Measurements from ENCODE around the gene GNPNAT1. TPM values are rescaled to one million over a fixed set of nuclear protein-coding genes. Genes with fewer than 3 reads are reported as not detected.
"Not testable (repeated sequence)": the region's sequence is repeated elsewhere in the genome, so short reads cannot be mapped to it uniquely, and the experiment has no call there.

GNPNAT1 gene
- total and polyA plus RNA-seq, 9 donors, result 9.6 to 19.4 (median 14.7) TPM

GRCh38 chr14:52730709-52731111 is 60.7 kb downstream of the GNPNAT1 start:
- H3K9me3 ChIP-seq (replicated peaks; ENCODE audit: control insufficient read depth, low read depth, low read length), result no peaks in the 10 kb centered on the region
- H3K4me3 ChIP-seq (ENCODE audit: low read length), result peak overlapping the region; percentile 63
- 0% methylated on average over 4 of the region's 11 CpGs for WGBS (ENCODE audit: insufficient coverage)
- H3K27me3 ChIP-seq (ENCODE audit: control insufficient read depth, insufficient read depth, low read length), result no peaks in the 10 kb centered on the region
- H3K4me1 ChIP-seq (ENCODE audit: control insufficient read depth, insufficient read depth, low read length), result peaks cover 2% of the 10 kb centered on the region
- peak overlapping the region; percentile 87 for H3K27ac ChIP-seq (ENCODE audit: low read length)
- peak; percentile 53 for DNase-seq
- H3K36me3 ChIP-seq (ENCODE audit: control insufficient read depth, insufficient read depth, low read length), result peaks cover 20% of the 10 kb centered on the region

GRCh38 chr14:52729925-52730708 is 61.3 kb downstream of the GNPNAT1 start, which contains the start of gene STYX:
Gene STYX (plus strand): TSS chr14:52730166. CDS start chr14:52730475, 309 bp downstream.
- no peaks in the 10 kb centered on the region for H3K27me3 ChIP-seq (ENCODE audit: control insufficient read depth, insufficient read depth, low read length)
- peaks cover 2% of the 10 kb centered on the region for H3K4me1 ChIP-seq (ENCODE audit: control insufficient read depth, insufficient read depth, low read length)
- under 1% methylated on average over 63 of the region's 72 CpGs for WGBS (ENCODE audit: insufficient coverage)
- DNase-seq, result peak; percentile 99
- peak within 1 kb of the TSS; percentile 63 for H3K4me3 ChIP-seq (ENCODE audit: low read length)
- H3K9me3 ChIP-seq (replicated peaks; ENCODE audit: control insufficient read depth, low read depth, low read length), result no peaks in the 10 kb centered on the region
- peak within 1 kb of the TSS; percentile 87 for H3K27ac ChIP-seq (ENCODE audit: low read length)
- H3K36me3 ChIP-seq (ENCODE audit: control insufficient read depth, insufficient read depth, low read length), result peaks cover 24% of the 10 kb centered on the region

- H3K36me3 ChIP-seq (ENCODE audit: control insufficient read depth, insufficient read depth, low read length), result peaks cover 27% of the 10 kb centered on the region
- DNase-seq, result no peak
- H3K4me1 ChIP-seq (ENCODE audit: control insufficient read depth, insufficient read depth, low read length), result peaks cover 2% of the 10 kb centered on the region
- 0% methylated on average over 1 of the region's 8 CpGs for WGBS (ENCODE audit: insufficient coverage)
- H3K4me3 ChIP-seq (ENCODE audit: low read length), result peak overlapping the region; percentile 33
- no peaks in the 10 kb centered on the region for H3K9me3 ChIP-seq (replicated peaks; ENCODE audit: control insufficient read depth, low read depth, low read length)
- H3K27me3 ChIP-seq (ENCODE audit: control insufficient read depth, insufficient read depth, low read length), result no peaks in the 10 kb centered on the region
- H3K27ac ChIP-seq (ENCODE audit: low read length), result peak overlapping the region; percentile 85
Observed at GRCh38 chr14:52729585-52729924, 61.9 kb downstream of the GNPNAT1 start.

GRCh38 chr14:52729035-52729434 is 62.4 kb downstream of the GNPNAT1 start:
- H3K9me3 ChIP-seq (replicated peaks; ENCODE audit: control insufficient read depth, low read depth, low read length); H3K27me3 ChIP-seq (ENCODE audit: control insufficient read depth, insufficient read depth, low read length); DNase-seq; H3K4me1 ChIP-seq (ENCODE audit: control insufficient read depth, insufficient read depth, low read length); H3K4me3 ChIP-seq (ENCODE audit: low read length); H3K27ac ChIP-seq (ENCODE audit: low read length): not testable (repeated sequence)
- WGBS (ENCODE audit: insufficient coverage), result 82% methylated on average over 12 of the region's 15 CpGs
- H3K36me3 ChIP-seq (ENCODE audit: control insufficient read depth, insufficient read depth, low read length), result peaks cover 27% of the 10 kb centered on the region

- H3K4me3 ChIP-seq (ENCODE audit: low read length); H3K4me1 ChIP-seq (ENCODE audit: control insufficient read depth, insufficient read depth, low read length); H3K27me3 ChIP-seq (ENCODE audit: control insufficient read depth, insufficient read depth, low read length); H3K9me3 ChIP-seq (replicated peaks; ENCODE audit: control insufficient read depth, low read depth, low read length); H3K27ac ChIP-seq (ENCODE audit: low read length); DNase-seq: not testable (repeated sequence)
- peaks cover 21% of the 10 kb centered on the region for H3K36me3 ChIP-seq (ENCODE audit: control insufficient read depth, insufficient read depth, low read length)
- WGBS (ENCODE audit: insufficient coverage), result no CpG with 5 or more reads among the region's 2 CpGs
Observed at GRCh38 chr14:52727509-52727908, 63.9 kb downstream of the GNPNAT1 start.

Other genes starting within 250 kb of the GNPNAT1 start
- 5.8 TPM for gene TXNDC16, start 239.1 kb downstream of the GNPNAT1 start, total RNA-seq
- gene TXNDC16, start 239.1 kb downstream of the GNPNAT1 start, polyA plus RNA-seq (ENCODE audit: insufficient read depth in 1 of 8, insufficient read length in 8 of 8, low replicate concordance in 1 of 8), result 1 to 10 TPM; 4.9 to 9.4 (median 6.7) TPM
- 1.8 TPM for gene GPR137C, start 238.8 kb downstream of the GNPNAT1 start, total RNA-seq
- 1 to 10 TPM; 2.7 to 4.5 (median 3.4) TPM for gene GPR137C, start 238.8 kb downstream of the GNPNAT1 start, polyA plus RNA-seq (ENCODE audit: insufficient read depth in 1 of 8, insufficient read length in 8 of 8, low replicate concordance in 1 of 8)
- gene ERO1A, start 96.0 kb downstream of the GNPNAT1 start, total RNA-seq, result 16.4 TPM
- 10 to 100 TPM in 7 of 8 donors, 1 to 10 TPM in 1; 9.7 to 20.3 (median 15.6) TPM for gene ERO1A, start 96.0 kb downstream of the GNPNAT1 start, polyA plus RNA-seq (ENCODE audit: insufficient read depth in 1 of 8, insufficient read length in 8 of 8, low replicate concordance in 1 of 8)
- 114 TPM for gene PSMC6, start 84.4 kb downstream of the GNPNAT1 start, total RNA-seq
- 100 to 1,000 TPM in 2 of 8 donors, 10 to 100 TPM in 6; 81.7 to 102 (median 90.4) TPM for gene PSMC6, start 84.4 kb downstream of the GNPNAT1 start, polyA plus RNA-seq (ENCODE audit: insufficient read depth in 1 of 8, insufficient read length in 8 of 8, low replicate concordance in 1 of 8)
- 9.1 TPM for gene STYX, start 61.4 kb downstream of the GNPNAT1 start, total RNA-seq
- 10 to 100 TPM in 7 of 8 donors, 1 to 10 TPM in 1; 9.7 to 16.6 (median 12.2) TPM for gene STYX, start 61.4 kb downstream of the GNPNAT1 start, polyA plus RNA-seq (ENCODE audit: insufficient read depth in 1 of 8, insufficient read length in 8 of 8, low replicate concordance in 1 of 8)
- gene FERMT2, start 159.4 kb upstream of the GNPNAT1 start, total RNA-seq, result 100 TPM
- 100 to 1,000 TPM in 3 of 8 donors, 10 to 100 TPM in 5; 77.5 to 109 (median 89.9) TPM for gene FERMT2, start 159.4 kb upstream of the GNPNAT1 start, polyA plus RNA-seq (ENCODE audit: insufficient read depth in 1 of 8, insufficient read length in 8 of 8, low replicate concordance in 1 of 8)

Measured in muscle of leg (tissue), 11 donors.